ENCODE results near the gene ATP7A.
A peak's percentile ranks its signal among the peaks of the same experiment; 100 is the strongest.
"Not testable (repeated sequence)": the region's sequence is repeated elsewhere in the genome, so short reads cannot be mapped to it uniquely, and the experiment has no call there.

ATP7A gene

GRCh38 chrX:77910108-77910840 is at the start of gene ATP7A:
TSS of gene ATP7A (plus strand) at chrX:77910693. CDS start at chrX:77971642, 60,949 bp downstream.
- DNase-seq, result peak; percentile 94

- no peak for DNase-seq
Observed at GRCh38 chrX:77875372-77875771, 35.1 kb upstream of the ATP7A start.

GRCh38 chrX:77881418-77881817 is 29.1 kb upstream of the ATP7A start:
- not testable (repeated sequence) for DNase-seq

DNA sequence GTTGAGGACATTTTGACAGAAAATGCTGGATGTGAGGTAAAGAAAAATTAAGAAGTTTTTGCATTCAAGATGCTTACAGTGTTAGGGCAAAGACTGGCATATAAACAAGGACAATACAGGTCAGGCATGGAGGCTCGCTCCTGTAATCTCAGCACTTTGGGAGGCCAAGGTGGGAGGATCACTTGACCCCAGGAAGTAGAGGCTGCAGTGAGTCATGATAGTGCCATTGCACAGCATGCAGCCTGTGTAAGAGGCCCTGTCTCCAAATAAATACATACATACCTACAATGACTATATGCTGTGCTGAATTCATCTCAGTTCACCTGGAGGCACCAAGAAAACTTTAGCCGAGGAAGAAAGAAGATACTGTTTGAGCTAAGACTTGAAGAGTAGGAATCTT is 17.6 kb upstream of the ATP7A start:
- no peak for DNase-seq

DNA sequence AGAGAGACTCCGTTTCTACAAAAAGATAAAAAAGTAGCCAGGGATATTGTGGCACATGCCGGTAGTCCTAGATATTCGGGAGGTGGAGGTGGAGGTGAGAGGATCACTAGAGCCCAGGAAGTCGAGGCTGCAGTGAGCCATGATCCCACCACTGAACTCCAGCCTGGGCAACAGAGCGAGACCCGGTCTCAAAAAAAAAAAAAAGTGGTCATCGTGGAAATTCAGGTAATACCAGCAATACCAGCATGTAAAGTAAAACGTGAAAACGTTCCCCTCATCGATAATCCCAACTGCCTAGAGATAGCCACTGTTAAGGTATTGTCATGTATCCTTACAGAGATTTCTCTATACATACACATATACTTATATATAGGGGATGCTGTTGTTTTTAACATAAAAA is 16.8 kb upstream of the ATP7A start:
- DNase-seq, result no peak

GRCh38 chrX:77894921-77895886 is 15.3 kb upstream of the ATP7A start, which contains the start of gene MAGT1:
TSS of gene MAGT1 (minus strand) at chrX:77895435. CDS start at chrX:77895410, 25 bp downstream.
- peak; percentile 97 for DNase-seq

DNA sequence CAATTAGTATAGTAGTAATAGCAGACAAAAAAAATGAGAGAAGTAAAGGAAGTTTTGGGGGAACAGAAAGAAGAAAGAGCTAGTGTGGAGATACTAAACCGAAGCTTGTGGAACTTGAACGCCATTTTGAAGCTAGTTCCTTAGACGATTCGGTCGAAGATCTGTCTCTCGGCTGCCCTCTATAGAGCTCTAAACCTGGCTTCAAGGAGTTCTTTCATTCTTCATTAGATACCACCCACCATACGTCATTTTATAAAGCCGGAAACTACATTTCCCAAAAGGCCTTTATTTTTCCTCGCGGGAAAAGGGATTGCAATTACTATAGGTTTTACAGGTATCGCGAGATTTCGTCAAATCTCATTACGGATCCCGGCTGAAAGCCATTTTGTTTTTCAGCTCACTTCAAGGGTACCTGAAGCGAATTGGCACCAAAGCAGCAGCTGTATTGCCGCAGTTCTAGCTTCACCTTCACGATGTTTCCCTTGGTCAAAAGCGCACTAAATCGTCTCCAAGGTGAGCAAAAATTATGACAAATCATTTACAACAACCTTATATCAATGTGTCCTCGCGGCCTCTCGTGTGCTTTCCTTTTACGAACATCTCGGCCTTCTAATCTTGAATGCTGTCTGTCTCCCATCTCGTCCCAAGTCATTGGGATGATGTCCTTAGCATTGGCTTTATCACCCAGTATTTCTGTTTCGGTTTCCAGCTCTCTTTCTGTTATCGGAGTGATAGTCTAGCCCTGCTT is 11.2 kb upstream of the ATP7A start, which contains the start of gene COX7B:
Gene COX7B, plus strand, starts transcription at position 388 of the 748 bp plus-strand sequence. Its CDS starts 86 bp downstream, at position 474.
- DNase-seq, result peak; percentile 96

- DNase-seq, result no peak
Observed at GRCh38 chrX:77900688-77901087, 9.8 kb upstream of the ATP7A start.

GRCh38 chrX:77901506-77901905 is 9.0 kb upstream of the ATP7A start:
- DNase-seq, result no peak

- no peak for DNase-seq
Observed at GRCh38 chrX:77917294-77917933, 6.9 kb downstream of the ATP7A start.

- DNase-seq, result no peak
Observed at GRCh38 chrX:77918568-77918967, 8.1 kb downstream of the ATP7A start.

DNA sequence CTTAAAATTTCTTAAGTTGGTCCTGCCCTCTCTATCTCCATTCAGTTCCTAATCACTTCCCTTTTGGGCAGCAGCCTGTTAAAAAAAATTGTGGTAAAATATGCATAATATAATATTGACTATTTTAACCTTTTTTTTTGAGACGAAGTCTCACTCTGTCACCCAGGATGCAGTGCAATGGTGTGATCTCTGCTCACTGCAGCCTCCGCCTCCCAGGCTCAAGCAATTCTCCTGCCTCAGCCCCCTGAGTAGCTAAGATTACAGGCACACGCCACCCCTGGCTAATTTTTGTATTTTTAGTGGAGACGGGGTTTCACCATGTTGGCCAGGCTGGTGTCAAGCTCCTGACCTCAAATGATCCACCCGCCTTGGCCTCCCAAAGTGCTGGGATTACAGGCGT is 8.9 kb downstream of the ATP7A start:
- DNase-seq, result not testable (repeated sequence)

GRCh38 chrX:77922787-77923186 is 12.3 kb downstream of the ATP7A start:
- DNase-seq, result no peak

DNA sequence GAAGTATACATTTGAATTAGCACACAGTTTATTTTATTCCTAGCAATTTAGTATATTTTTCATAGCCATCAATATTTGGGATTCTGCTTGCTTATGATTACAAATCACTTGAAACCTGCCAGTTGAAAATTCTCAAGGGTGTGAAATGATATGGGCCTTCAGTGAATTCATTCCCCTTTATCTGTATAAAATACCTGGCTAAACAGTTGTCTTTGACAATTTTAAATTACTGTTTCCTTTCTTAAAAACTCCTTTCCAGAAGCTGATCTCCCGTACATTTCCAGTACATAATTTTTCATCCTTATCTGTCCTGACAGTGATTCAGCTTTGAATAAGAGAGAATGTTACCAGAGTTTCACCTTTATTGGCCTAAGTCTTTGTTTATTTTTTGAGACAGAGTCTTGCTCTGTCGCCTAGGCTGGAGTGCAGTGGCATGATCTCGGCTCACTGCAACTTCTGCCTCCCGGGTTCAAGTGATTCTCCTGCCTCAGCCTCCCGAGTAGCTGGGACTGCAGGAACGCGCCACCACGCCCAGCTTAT is 13.9 kb downstream of the ATP7A start:
- DNase-seq, result no peak

DNA sequence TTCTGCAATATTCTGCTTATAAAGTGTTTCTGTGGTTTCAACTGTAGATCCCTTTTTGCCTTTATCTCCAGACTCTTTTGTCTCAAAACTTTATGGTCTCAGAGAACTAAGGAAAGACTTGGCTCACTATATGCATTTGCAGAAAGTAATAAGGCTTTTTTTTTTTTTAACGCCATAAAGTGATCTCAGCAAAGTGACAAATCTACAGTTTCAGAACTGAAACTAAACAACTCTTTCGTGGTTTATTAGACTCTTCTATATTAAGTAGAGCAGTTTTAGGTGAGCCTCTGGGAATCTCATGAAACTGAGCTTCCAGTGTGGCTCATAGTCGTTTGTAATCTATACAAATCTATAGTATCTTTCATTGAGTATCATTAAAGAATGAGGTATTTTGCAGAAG is 15.3 kb downstream of the ATP7A start:
- no peak for DNase-seq

GRCh38 chrX:77930581-77930980 is 20.1 kb downstream of the ATP7A start:
- DNase-seq, result no peak

DNA sequence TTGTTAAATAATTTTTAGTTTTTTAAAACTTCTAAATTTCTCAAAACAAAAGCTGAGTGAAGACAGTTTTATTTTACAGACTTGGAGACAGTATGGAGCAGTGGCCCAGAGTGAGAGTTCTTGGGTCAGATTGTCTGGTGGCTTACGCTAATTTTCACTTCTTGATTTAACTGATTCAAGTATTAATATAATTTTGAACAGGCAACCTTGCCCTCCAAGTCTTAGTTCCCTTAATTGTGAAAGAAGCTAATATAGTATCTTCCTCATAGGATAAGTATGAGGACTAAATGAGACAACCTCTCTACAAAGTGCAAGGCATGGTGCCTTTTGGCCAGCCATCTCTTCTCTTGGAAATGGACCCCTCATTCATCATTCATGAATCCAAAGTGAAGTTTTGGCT is 25.4 kb downstream of the ATP7A start:
- no peak for DNase-seq

- no peak for DNase-seq
Observed at GRCh38 chrX:77936299-77936698, 25.8 kb downstream of the ATP7A start.

DNA sequence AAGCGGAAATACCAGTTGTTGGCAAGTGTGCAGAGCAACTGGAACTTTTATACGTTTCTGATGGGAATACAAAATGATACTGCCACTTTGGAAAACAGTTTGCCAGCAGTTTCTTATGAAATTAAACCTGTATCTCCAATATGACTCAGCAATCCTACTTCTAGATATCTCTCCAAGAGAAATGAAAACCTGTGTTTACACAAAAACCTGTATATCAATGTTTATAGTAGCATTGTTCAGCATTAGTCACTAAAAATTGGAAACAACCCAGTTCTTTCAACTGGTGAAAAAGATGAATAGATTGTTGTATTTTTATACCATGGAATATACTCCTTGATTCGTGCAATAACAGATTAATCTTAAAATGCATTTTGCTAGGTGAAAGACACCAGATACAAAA is 26.8 kb downstream of the ATP7A start:
- DNase-seq, result no peak

- no peak for DNase-seq
Observed at GRCh38 chrX:77938083-77938680, 27.7 kb downstream of the ATP7A start.

DNA sequence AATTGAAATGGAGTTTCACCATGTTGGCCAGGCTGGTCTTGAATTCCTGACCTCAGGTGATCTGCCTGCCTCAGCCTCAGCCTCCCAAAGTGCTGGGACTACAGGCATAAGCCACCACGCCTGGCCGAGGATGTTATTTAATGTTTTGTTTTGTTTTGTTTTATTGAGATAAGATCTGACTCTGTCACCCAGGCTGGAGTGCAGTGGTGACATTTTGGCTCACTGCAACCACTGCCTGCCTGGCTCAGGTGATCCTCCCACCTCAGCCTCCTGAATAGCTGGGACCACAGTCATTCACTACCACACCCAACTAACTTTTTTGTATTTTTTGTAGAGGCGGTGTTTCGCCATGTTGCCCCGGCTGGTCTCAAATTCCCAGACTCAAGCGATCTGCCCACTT is 34.5 kb downstream of the ATP7A start:
- DNase-seq, result not testable (repeated sequence)

All from NCI-H146 (cell line).